Karpas-422 (cell line): ENCODE data around the gene HTT. TPM values are rescaled to one million over a fixed set of nuclear protein-coding genes. Genes with fewer than 3 reads are reported as not detected.

Source experiments
- DNase-seq: peaks from one replicate; pipeline ENCODE4 v3.0.0-alpha.2; 2015
- H2AFZ ChIP-seq: fragments of 200-600 bp; sonication (generic); 2 replicates; pipeline ENCODE4 v1.6.1; 2014; ENCODE audit warnings: antibody characterized with exemption, low read length, mixed read lengths
- H3K27ac ChIP-seq: fragments of 200-600 bp; sonication (generic); 2 replicates; pipeline ENCODE4 v1.5.1; 2014; ENCODE audit warnings: mild to moderate bottlenecking, low read length, moderate library complexity
- H3K27me3 ChIP-seq: fragments of 200-600 bp; sonication (generic); 2 replicates; pipeline ENCODE4 v1.6.1; 2014; ENCODE audit warnings: low read length, mixed read lengths
- H3K36me3 ChIP-seq: fragments of 200-600 bp; sonication (generic); 2 replicates; pipeline ENCODE4 v1.6.1; 2014; ENCODE audit warnings: low read length, mixed read lengths; ENCODE audit not compliant: insufficient read depth
- H3K4me1 ChIP-seq: fragments of 200-600 bp; sonication (generic); 2 replicates; pipeline ENCODE4 v1.6.1; 2014; ENCODE audit warnings: mild to moderate bottlenecking, low read length, mixed read lengths
- H3K4me2 ChIP-seq: fragments of 200-600 bp; sonication (generic); 2 replicates; pipeline ENCODE4 v1.6.1; 2014; ENCODE audit warnings: low read length, low read depth, mild to moderate bottlenecking; ENCODE audit not compliant: poor library complexity, severe bottlenecking
- H3K4me3 ChIP-seq: fragments of 200-600 bp; sonication (generic); 2 replicates; pipeline ENCODE4 v1.5.1; 2014; ENCODE audit warnings: mild to moderate bottlenecking, antibody characterized with exemption, low read length, mixed read lengths
- H3K79me2 ChIP-seq: fragments of 200-600 bp; sonication (generic); 2 replicates; pipeline ENCODE4 v1.6.1; 2014; ENCODE audit warnings: mild to moderate bottlenecking, low read length, mixed read lengths
- H3K9ac ChIP-seq: fragments of 200-600 bp; sonication (generic); 2 replicates; pipeline ENCODE4 v1.6.0; 2014; ENCODE audit warnings: low read length
- H3K9me2 ChIP-seq: fragments of 200-600 bp; sonication (generic), shearing (Covaris generic); replicated peaks from 2 replicates; pipeline ENCODE4 v1.6.0; 2014; ENCODE audit warnings: mild to moderate bottlenecking, low read length, moderate library complexity; ENCODE audit not compliant: insufficient read depth
- H3K9me3 ChIP-seq: fragments of 300-700, 200-600 bp; sonication (generic); 2 replicates; pipeline ENCODE4 v1.6.1; 2014; ENCODE audit warnings: low read length, mixed read lengths
- H4K20me1 ChIP-seq: fragments of 200-600 bp; sonication (generic); 2 replicates; pipeline ENCODE4 v1.6.1; 2014; ENCODE audit warnings: mild to moderate bottlenecking, antibody characterized with exemption, low read length, low read depth; ENCODE audit not compliant: insufficient read depth
- total RNA-seq: library from RNA; depleted of rRNA; stranded (reverse); fragments of >200 nt; shearing (Covaris generic); gene quantifications from 2 replicates; pipeline ENCODE4 v1.2.3, GENCODE V29; 2014; ENCODE audit warnings: low replicate concordance

HTT gene
- total RNA-seq, 1 experiment from 2014 or later: 24.8 TPM

- Histone ChIP-seq H3K4me1 (no peaks in the 10 kb centered on the region), H3K9me2 (no peaks in the 10 kb centered on the region), H3K9ac (no peak overlapping the region), H4K20me1 (no peaks in the 10 kb centered on the region), H3K36me3 (peaks cover 39% of the 10 kb centered on the region), H3K79me2 (no peaks in the 10 kb centered on the region), H3K27me3 (no peaks in the 10 kb centered on the region), H3K4me2 (no peak overlapping the region), H2AFZ (no peak overlapping the region), H3K4me3 (no peak overlapping the region), H3K9me3 (no peaks in the 10 kb centered on the region), H3K27ac (no peak overlapping the region)
- no peak for DNase-seq
These were observed 135.3 kb downstream of the HTT start for GRCh38 chr4:3209551-3210325.

DNA sequence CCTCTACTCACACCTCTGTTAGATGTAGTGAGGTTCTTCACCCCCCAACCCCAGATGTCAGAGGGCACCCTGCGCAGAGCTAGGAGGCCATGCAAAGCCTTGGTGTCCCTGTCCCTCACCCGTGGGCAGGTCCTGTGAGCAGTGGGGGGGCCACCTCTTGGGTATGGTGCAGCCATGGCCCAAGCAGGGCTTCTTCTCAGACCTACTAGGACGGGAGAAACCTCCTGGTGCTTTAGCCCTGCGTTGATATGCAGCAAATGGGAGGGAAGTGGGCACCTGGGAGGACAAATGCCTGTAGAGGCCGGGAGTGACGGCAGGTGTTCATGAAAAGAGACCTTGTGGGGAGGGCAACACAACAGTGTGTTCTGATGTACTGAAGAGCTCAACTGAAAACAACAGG lies 136.0 kb downstream of the HTT start:
- Histone ChIP-seq H3K9ac (no peak overlapping the region), H2AFZ (no peak overlapping the region), H3K9me3 (no peaks in the 10 kb centered on the region), H3K4me3 (no peak overlapping the region), H3K36me3 (peaks cover 46% of the 10 kb centered on the region), H3K9me2 (no peaks in the 10 kb centered on the region), H3K27me3 (no peaks in the 10 kb centered on the region), H3K27ac (no peak overlapping the region), H4K20me1 (no peaks in the 10 kb centered on the region), H3K79me2 (no peaks in the 10 kb centered on the region), H3K4me2 (no peak overlapping the region), H3K4me1 (no peaks in the 10 kb centered on the region)
- no peak for DNase-seq

GRCh38 chr4:3211866-3212265 lies 137.4 kb downstream of the HTT start:
- H3K9me3 ChIP-seq: no peaks in the 10 kb centered on the region
- no peaks in the 10 kb centered on the region for H3K79me2 ChIP-seq
- no peak overlapping the region for H3K4me3 ChIP-seq
- no peak overlapping the region for H3K9ac ChIP-seq
- no peaks in the 10 kb centered on the region for H3K4me1 ChIP-seq
- no peaks in the 10 kb centered on the region for H3K27me3 ChIP-seq
- no peak overlapping the region for H2AFZ ChIP-seq
- no peaks in the 10 kb centered on the region for H3K9me2 ChIP-seq
- H3K4me2 ChIP-seq: no peak overlapping the region
- no peak for DNase-seq
- no peak overlapping the region for H3K27ac ChIP-seq
- no peaks in the 10 kb centered on the region for H4K20me1 ChIP-seq
- H3K36me3 ChIP-seq: peaks cover 49% of the 10 kb centered on the region

DNA sequence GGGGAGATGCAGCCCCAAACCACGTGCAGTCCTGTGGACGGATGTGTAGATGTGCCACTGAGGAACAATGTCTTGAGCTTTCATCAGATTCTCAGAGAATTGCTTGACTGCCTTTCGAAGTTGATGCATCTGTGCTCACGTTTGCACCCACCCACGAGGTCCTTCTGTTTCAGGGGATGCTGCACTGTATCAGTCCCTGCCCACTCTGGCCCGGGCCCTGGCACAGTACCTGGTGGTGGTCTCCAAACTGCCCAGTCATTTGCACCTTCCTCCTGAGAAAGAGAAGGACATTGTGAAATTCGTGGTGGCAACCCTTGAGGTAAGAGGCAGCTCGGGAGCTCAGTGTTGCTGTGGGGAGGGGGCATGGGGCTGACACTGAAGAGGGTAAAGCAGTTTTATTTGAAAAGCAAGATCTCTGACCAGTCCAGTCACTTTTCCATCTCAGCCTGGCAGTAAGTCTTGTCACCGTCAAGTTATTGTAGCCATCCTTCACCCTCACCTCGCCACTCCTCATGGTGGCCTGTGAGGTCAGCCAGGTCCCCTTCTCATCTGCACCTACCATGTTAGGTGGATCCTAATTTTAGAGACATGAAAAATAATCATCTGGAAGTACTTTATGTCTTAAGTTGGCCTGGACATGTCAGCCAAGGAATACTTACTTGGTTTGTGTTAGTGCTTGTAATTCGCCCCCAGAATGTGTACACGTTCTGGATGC lies 138.1 kb downstream of the HTT start:
- H3K27ac ChIP-seq: no peak overlapping the region
- no peaks in the 10 kb centered on the region for H3K4me1 ChIP-seq
- H3K9ac ChIP-seq: no peak overlapping the region
- H3K36me3 ChIP-seq: peaks cover 43% of the 10 kb centered on the region
- no peaks in the 10 kb centered on the region for H3K27me3 ChIP-seq
- H3K4me3 ChIP-seq: no peak overlapping the region
- H3K9me2 ChIP-seq: no peaks in the 10 kb centered on the region
- no peaks in the 10 kb centered on the region for H3K79me2 ChIP-seq
- H3K4me2 ChIP-seq: no peak overlapping the region
- no peaks in the 10 kb centered on the region for H4K20me1 ChIP-seq
- no peaks in the 10 kb centered on the region for H3K9me3 ChIP-seq
- no peak for DNase-seq
- H2AFZ ChIP-seq: no peak overlapping the region

DNA sequence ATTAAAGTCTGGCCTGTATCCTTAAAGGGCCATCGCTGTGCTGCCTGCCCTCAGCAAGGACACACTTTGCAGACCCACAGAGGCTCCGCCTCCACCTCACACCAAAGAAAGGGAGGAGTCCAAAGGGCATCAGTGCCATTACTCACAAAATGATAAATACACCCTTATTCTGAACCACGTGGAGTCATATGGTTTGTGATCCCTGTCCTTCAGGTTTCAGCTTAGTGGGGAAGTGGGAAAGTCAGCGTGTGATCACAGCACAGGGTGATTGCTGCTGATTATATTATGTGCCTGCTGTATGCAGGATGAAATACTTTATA lies 138.6 kb downstream of the HTT start:
- Histone ChIP-seq H3K36me3 (peaks cover 43% of the 10 kb centered on the region), H3K9ac (no peak overlapping the region), H4K20me1 (no peaks in the 10 kb centered on the region), H3K27ac (no peak overlapping the region), H3K9me2 (no peaks in the 10 kb centered on the region), H3K27me3 (no peaks in the 10 kb centered on the region), H3K9me3 (no peaks in the 10 kb centered on the region), H3K4me1 (no peaks in the 10 kb centered on the region), H3K4me2 (no peak overlapping the region), H3K79me2 (no peaks in the 10 kb centered on the region), H3K4me3 (no peak overlapping the region), H2AFZ (no peak overlapping the region)
- DNase-seq: no peak

- no peak overlapping the region for H3K4me3 ChIP-seq
- H3K9ac ChIP-seq: no peak overlapping the region
- H3K79me2 ChIP-seq: no peaks in the 10 kb centered on the region
- no peaks in the 10 kb centered on the region for H4K20me1 ChIP-seq
- no peak overlapping the region for H2AFZ ChIP-seq
- no peak overlapping the region for H3K4me2 ChIP-seq
- H3K9me3 ChIP-seq: no peaks in the 10 kb centered on the region
- H3K4me1 ChIP-seq: no peaks in the 10 kb centered on the region
- no peaks in the 10 kb centered on the region for H3K9me2 ChIP-seq
- H3K27me3 ChIP-seq: no peaks in the 10 kb centered on the region
- H3K36me3 ChIP-seq: peaks cover 43% of the 10 kb centered on the region
- H3K27ac ChIP-seq: no peak overlapping the region
- DNase-seq: no peak
These were observed 139.3 kb downstream of the HTT start for GRCh38 chr4:3213661-3214250.

DNA sequence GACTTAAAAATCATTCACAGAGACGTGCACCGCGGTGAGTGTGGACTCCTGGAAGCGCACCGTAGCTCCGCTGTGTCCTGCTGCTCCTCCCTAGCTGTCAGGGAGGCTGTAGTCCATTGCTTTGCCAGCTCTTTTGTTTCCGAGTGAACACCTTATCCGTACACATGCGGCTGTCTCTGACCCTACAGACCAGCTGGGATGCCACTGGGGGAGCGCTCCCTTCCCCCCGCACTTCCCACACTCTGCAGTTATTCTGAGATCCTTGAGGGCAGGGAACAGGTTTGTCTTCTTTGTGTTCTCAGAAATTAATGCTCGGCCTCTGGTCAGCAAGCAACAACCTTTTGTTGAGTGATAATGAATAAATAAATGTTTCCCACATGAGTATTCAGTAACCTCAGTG lies 140.8 kb downstream of the HTT start:
- peaks cover 36% of the 10 kb centered on the region for H3K36me3 ChIP-seq
- no peak for DNase-seq
- H3K4me3 ChIP-seq: no peak overlapping the region
- H3K4me1 ChIP-seq: no peaks in the 10 kb centered on the region
- H3K27me3 ChIP-seq: no peaks in the 10 kb centered on the region
- H3K4me2 ChIP-seq: no peak overlapping the region
- H3K9ac ChIP-seq: no peak overlapping the region
- H2AFZ ChIP-seq: no peak overlapping the region
- no peak overlapping the region for H3K27ac ChIP-seq
- no peaks in the 10 kb centered on the region for H4K20me1 ChIP-seq
- no peaks in the 10 kb centered on the region for H3K9me3 ChIP-seq
- H3K79me2 ChIP-seq: no peaks in the 10 kb centered on the region
- H3K9me2 ChIP-seq: no peaks in the 10 kb centered on the region

GRCh38 chr4:3215733-3216132 lies 141.3 kb downstream of the HTT start:
- Histone ChIP-seq H3K27ac (no peak overlapping the region), H3K9ac (no peak overlapping the region), H3K36me3 (peaks cover 35% of the 10 kb centered on the region), H3K9me3 (no peaks in the 10 kb centered on the region), H3K4me3 (no peak overlapping the region), H3K27me3 (no peaks in the 10 kb centered on the region), H3K4me1 (no peaks in the 10 kb centered on the region), H4K20me1 (no peaks in the 10 kb centered on the region), H3K9me2 (no peaks in the 10 kb centered on the region), H2AFZ (no peak overlapping the region), H3K4me2 (no peak overlapping the region), H3K79me2 (no peaks in the 10 kb centered on the region)
- no peak for DNase-seq
